WTC11 (cell line): ENCODE results near the gene OR2A12. TPM values are rescaled to one million over a fixed set of nuclear protein-coding genes. Genes with fewer than 3 reads are reported as not detected.

Source experiments
- ATAC-seq: fragments of 200-7000 bp; cut with Tn5 transposase; 2 replicates; pipeline ENCODE4 v1.10.0; 2021; ENCODE audit warnings: mild to moderate bottlenecking, moderate library complexity
- CTCF ChIA-PET: fragments of 300-600 bp; sonication (Branson Sonifier 250); formaldehyde crosslinking; loops from one replicate; lab custom pipeline; 2021; ENCODE audit warnings: antibody characterized with exemption; lab: Charles Lee
- POLR2A ChIA-PET: fragments of 350-600 bp; sonication (Branson Sonifier 250); formaldehyde crosslinking; loops from one replicate; lab custom pipeline; 2021; ENCODE audit warnings: antibody characterized with exemption; lab: Charles Lee
- DNase-seq: peaks from one replicate; pipeline ENCODE4 v3.0.0; 2021; ENCODE audit warnings: low spot score
- H3K27ac Mint-ChIP-seq: 2 replicates; pipeline ENCODE4 v1.8.0; 2021; ENCODE audit warnings: mixed read lengths
- H3K27me3 Mint-ChIP-seq: 2 replicates; pipeline ENCODE4 v1.8.0; 2021; ENCODE audit warnings: low read depth, mild to moderate bottlenecking, moderate library complexity, mixed read lengths
- H3K36me3 Mint-ChIP-seq: 2 replicates; pipeline ENCODE4 v1.8.0; 2021; ENCODE audit warnings: mixed read lengths
- H3K4me1 Mint-ChIP-seq: 2 replicates; pipeline ENCODE4 v1.8.0; 2022; ENCODE audit warnings: mixed read lengths
- H3K4me3 Mint-ChIP-seq: 2 replicates; pipeline ENCODE4 v1.8.0; 2021; ENCODE audit warnings: mild to moderate bottlenecking, moderate library complexity, mixed read lengths
- H3K9me3 Mint-ChIP-seq: 2 replicates; pipeline ENCODE4 v1.8.0; 2021; ENCODE audit warnings: mixed read lengths
- CBFB ChIP-seq: sonication (generic); formaldehyde crosslinking; IDR thresholded peaks from 2 replicates; pipeline ENCODE4 v1.8.1; 2022; ENCODE audit warnings: mild to moderate bottlenecking, low read depth, missing genetic modification reagents
- GRHL2 ChIP-seq: fragments of 250-450 bp; sonication (Bioruptor Pico); IDR thresholded peaks from 2 replicates; pipeline ENCODE4 v1.8.0; 2022; ENCODE audit warnings: mild to moderate bottlenecking, moderate library complexity; ENCODE audit not compliant: insufficient replicate concordance, severe bottlenecking
- IRF1 ChIP-seq: sonication (generic); formaldehyde crosslinking; IDR thresholded peaks from 2 replicates; pipeline ENCODE4 v1.8.0; 2023; ENCODE audit warnings: missing genetic modification reagents
- NR1H2 ChIP-seq: sonication (generic); formaldehyde crosslinking; IDR thresholded peaks from 2 replicates; pipeline ENCODE4 v1.9.0; 2021; ENCODE audit warnings: mild to moderate bottlenecking, moderate library complexity, missing genetic modification reagents
- RELA ChIP-seq: sonication (generic); formaldehyde crosslinking; IDR thresholded peaks from 2 replicates; pipeline ENCODE4 v1.8.1; 2022; ENCODE audit warnings: missing genetic modification reagents, mild to moderate bottlenecking, borderline replicate concordance
- SMAD4 ChIP-seq: sonication (generic); formaldehyde crosslinking; IDR thresholded peaks from 2 replicates; pipeline ENCODE4 v1.8.0; 2022; ENCODE audit warnings: mild to moderate bottlenecking, missing genetic modification reagents
- SP1 ChIP-seq: sonication (generic); formaldehyde crosslinking; conservative IDR thresholded peaks from 2 replicates; pipeline ENCODE4 v1.8.1; 2022; ENCODE audit warnings: missing genetic modification reagents
- TEAD1 ChIP-seq: sonication (generic); formaldehyde crosslinking; IDR thresholded peaks from 2 replicates; pipeline ENCODE4 v1.8.0; 2022; ENCODE audit warnings: mild to moderate bottlenecking, missing genetic modification reagents
- ZBTB21 ChIP-seq: sonication (generic); formaldehyde crosslinking; IDR thresholded peaks from 2 replicates; pipeline ENCODE4 v1.8.1; 2023; ENCODE audit warnings: mild to moderate bottlenecking, missing genetic modification reagents, borderline replicate concordance
- ZNF121 ChIP-seq: sonication (generic); formaldehyde crosslinking; IDR thresholded peaks from 2 replicates; pipeline ENCODE4 v1.8.0; 2023; ENCODE audit warnings: missing genetic modification reagents
- ZNF263 ChIP-seq: sonication (generic); formaldehyde crosslinking; IDR thresholded peaks from 2 replicates; pipeline ENCODE4 v1.8.1; 2022; ENCODE audit warnings: low read depth, mild to moderate bottlenecking, moderate library complexity, missing genetic modification reagents
- ZNF317 ChIP-seq: sonication (generic); formaldehyde crosslinking; IDR thresholded peaks from 2 replicates; pipeline ENCODE4 v1.8.1; 2023; ENCODE audit warnings: low read depth, mild to moderate bottlenecking, moderate library complexity, missing genetic modification reagents, borderline replicate concordance
- ZNF423 ChIP-seq: fragments of 250-450 bp; sonication (Bioruptor Pico); IDR thresholded peaks from 2 replicates; pipeline ENCODE4 v2.1.2; 2022; ENCODE audit warnings: mild to moderate bottlenecking, moderate library complexity
- total RNA-seq: library from RNA; stranded (reverse); gene quantifications from 3 replicates; pipeline ENCODE4 v1.2.3, GENCODE V29; 2021
- TF ChIP-seq, protein P1 (sequence below): sonication (generic); formaldehyde crosslinking; IDR thresholded peaks from 2 replicates; pipeline ENCODE4 v1.8.1; 2023; ENCODE audit warnings: mild to moderate bottlenecking, missing genetic modification reagents, borderline replicate concordance
- TF ChIP-seq, protein P2 (sequence below): sonication (generic); formaldehyde crosslinking; IDR thresholded peaks from 2 replicates; pipeline ENCODE4 v1.8.1; 2022; ENCODE audit warnings: low read depth, mild to moderate bottlenecking, moderate library complexity, missing genetic modification reagents, borderline replicate concordance
- TF ChIP-seq, protein P3 (sequence below): fragments of 250-450 bp; sonication (Bioruptor Pico); IDR thresholded peaks from 2 replicates; pipeline ENCODE4 v1.8.0; 2021; ENCODE audit warnings: mild to moderate bottlenecking
- TF ChIP-seq, protein P4 (sequence below): fragments of 250-450 bp; sonication (Bioruptor Pico); IDR thresholded peaks from 2 replicates; pipeline ENCODE4 v1.9.0; 2021; ENCODE audit warnings: moderate library complexity, mild to moderate bottlenecking, inconsistent platforms, borderline replicate concordance

OR2A12 gene
- total RNA-seq, 1 experiment from 2014 or later, result not detected

GRCh38 chr7:144132262-144132661, 46.2 kb downstream of the OR2A12 start (continued):
- TF ChIP-seq ZNF317, result no peak
- TF ChIP-seq, protein P1, sequence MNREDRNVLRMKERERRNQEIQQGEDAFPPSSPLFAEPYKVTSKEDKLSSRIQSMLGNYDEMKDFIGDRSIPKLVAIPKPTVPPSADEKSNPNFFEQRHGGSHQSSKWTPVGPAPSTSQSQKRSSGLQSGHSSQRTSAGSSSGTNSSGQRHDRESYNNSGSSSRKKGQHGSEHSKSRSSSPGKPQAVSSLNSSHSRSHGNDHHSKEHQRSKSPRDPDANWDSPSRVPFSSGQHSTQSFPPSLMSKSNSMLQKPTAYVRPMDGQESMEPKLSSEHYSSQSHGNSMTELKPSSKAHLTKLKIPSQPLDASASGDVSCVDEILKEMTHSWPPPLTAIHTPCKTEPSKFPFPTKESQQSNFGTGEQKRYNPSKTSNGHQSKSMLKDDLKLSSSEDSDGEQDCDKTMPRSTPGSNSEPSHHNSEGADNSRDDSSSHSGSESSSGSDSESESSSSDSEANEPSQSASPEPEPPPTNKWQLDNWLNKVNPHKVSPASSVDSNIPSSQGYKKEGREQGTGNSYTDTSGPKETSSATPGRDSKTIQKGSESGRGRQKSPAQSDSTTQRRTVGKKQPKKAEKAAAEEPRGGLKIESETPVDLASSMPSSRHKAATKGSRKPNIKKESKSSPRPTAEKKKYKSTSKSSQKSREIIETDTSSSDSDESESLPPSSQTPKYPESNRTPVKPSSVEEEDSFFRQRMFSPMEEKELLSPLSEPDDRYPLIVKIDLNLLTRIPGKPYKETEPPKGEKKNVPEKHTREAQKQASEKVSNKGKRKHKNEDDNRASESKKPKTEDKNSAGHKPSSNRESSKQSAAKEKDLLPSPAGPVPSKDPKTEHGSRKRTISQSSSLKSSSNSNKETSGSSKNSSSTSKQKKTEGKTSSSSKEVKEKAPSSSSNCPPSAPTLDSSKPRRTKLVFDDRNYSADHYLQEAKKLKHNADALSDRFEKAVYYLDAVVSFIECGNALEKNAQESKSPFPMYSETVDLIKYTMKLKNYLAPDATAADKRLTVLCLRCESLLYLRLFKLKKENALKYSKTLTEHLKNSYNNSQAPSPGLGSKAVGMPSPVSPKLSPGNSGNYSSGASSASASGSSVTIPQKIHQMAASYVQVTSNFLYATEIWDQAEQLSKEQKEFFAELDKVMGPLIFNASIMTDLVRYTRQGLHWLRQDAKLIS (CRISPR knock-in tag), result no peak

- Mint-ChIP-seq H3K9me3 (no peaks in the 10 kb centered on the region), H3K4me1 (0 out of 2 replicates have a peak, but pooled peaks cover 2% of the 10 kb centered on the region), H3K4me3 (no peak overlapping the region), H3K27me3 (no peaks in the 10 kb centered on the region; the same call in 1 of the 2 replicates), H3K36me3 (no peaks in the 10 kb centered on the region), H3K27ac (no peak overlapping the region)
- no peak for DNase-seq
- no peak for TF ChIP-seq GRHL2 (CRISPR knock-in tag)
- ChIA-PET CTCF (no interaction called here), POLR2A (no interaction called here)
- ATAC-seq, result no peak
Measured at GRCh38 chr7:144133307-144133706, 47.2 kb downstream of the OR2A12 start.

GRCh38 chr7:144134116-144134515, 48.0 kb downstream of the OR2A12 start:
- Mint-ChIP-seq H3K4me1 (0 out of 2 replicates have a peak, but pooled peaks cover 2% of the 10 kb centered on the region), H3K27me3 (no peaks in the 10 kb centered on the region; the same call in 1 of the 2 replicates), H3K4me3 (no peak overlapping the region), H3K9me3 (no peaks in the 10 kb centered on the region), H3K27ac (no peak overlapping the region), H3K36me3 (no peaks in the 10 kb centered on the region)
- ATAC-seq (no peak; the same call in none of the 2 replicates), DNase-seq (no peak)
- TF ChIP-seq, protein P2, sequence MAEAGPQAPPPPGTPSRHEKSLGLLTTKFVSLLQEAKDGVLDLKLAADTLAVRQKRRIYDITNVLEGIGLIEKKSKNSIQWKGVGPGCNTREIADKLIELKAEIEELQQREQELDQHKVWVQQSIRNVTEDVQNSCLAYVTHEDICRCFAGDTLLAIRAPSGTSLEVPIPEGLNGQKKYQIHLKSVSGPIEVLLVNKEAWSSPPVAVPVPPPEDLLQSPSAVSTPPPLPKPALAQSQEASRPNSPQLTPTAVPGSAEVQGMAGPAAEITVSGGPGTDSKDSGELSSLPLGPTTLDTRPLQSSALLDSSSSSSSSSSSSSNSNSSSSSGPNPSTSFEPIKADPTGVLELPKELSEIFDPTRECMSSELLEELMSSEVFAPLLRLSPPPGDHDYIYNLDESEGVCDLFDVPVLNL (CRISPR knock-in tag), result no peak
- TF ChIP-seq ZNF121 (CRISPR knock-in tag) (no peak), NR1H2 (no peak), CBFB (CRISPR knock-in tag) (no peak), ZNF263 (CRISPR knock-in tag) (no peak), SP1 (CRISPR knock-in tag) (no peak), ZNF423 (CRISPR knock-in tag) (no peak)
- TF ChIP-seq, protein P3, sequence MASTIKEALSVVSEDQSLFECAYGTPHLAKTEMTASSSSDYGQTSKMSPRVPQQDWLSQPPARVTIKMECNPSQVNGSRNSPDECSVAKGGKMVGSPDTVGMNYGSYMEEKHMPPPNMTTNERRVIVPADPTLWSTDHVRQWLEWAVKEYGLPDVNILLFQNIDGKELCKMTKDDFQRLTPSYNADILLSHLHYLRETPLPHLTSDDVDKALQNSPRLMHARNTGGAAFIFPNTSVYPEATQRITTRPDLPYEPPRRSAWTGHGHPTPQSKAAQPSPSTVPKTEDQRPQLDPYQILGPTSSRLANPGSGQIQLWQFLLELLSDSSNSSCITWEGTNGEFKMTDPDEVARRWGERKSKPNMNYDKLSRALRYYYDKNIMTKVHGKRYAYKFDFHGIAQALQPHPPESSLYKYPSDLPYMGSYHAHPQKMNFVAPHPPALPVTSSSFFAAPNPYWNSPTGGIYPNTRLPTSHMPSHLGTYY (CRISPR knock-in tag), result no peak
- ChIA-PET POLR2A (no interaction called here), CTCF (no interaction called here)

- Mint-ChIP-seq H3K27ac (no peak overlapping the region), H3K9me3 (peaks cover 17% of the 10 kb centered on the region), H3K36me3 (0 out of 2 replicates have a peak, but pooled peaks cover 3% of the 10 kb centered on the region), H3K4me3 (no peak overlapping the region), H3K27me3 (no peaks in the 10 kb centered on the region; the same call in 1 of the 2 replicates), H3K4me1 (0 out of 2 replicates have a peak, but pooled peaks cover 2% of the 10 kb centered on the region)
- DNase-seq (no peak), ATAC-seq (no peak)
- TF ChIP-seq TEAD1 (CRISPR knock-in tag) (no peak), IRF1 (no peak), ZNF121 (CRISPR knock-in tag) (no peak), ZBTB21 (CRISPR knock-in tag) (no peak), SMAD4 (CRISPR knock-in tag) (no peak), RELA (CRISPR knock-in tag) (no peak)
- TF ChIP-seq, protein P4, sequence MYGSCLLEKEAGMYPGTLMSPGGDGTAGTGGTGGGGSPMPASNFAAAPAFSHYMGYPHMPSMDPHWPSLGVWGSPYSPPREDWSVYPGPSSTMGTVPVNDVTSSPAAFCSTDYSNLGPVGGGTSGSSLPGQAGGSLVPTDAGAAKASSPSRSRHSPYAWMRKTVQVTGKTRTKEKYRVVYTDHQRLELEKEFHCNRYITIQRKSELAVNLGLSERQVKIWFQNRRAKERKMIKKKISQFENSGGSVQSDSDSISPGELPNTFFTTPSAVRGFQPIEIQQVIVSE, result no peak
- ChIA-PET CTCF (interaction anchor here (2.2 kb wide), 1 partner anchor 10 kb away, joined by 12 read pairs; no protein-coding TSS in a partner anchor), POLR2A (no interaction called here)
Measured at GRCh38 chr7:144137501-144137900, 51.4 kb downstream of the OR2A12 start.
